ENCODE measurements around the gene RNF5. TPM values are rescaled to one million over a fixed set of nuclear protein-coding genes. Genes with fewer than 3 reads are reported as not detected.
"Not testable (repeated sequence)": the region's sequence is repeated elsewhere in the genome, so short reads cannot be mapped to it uniquely, and the experiment has no call there.

The RNF5 gene
- total RNA-seq, 1 donor = 43.5 TPM

DNA sequence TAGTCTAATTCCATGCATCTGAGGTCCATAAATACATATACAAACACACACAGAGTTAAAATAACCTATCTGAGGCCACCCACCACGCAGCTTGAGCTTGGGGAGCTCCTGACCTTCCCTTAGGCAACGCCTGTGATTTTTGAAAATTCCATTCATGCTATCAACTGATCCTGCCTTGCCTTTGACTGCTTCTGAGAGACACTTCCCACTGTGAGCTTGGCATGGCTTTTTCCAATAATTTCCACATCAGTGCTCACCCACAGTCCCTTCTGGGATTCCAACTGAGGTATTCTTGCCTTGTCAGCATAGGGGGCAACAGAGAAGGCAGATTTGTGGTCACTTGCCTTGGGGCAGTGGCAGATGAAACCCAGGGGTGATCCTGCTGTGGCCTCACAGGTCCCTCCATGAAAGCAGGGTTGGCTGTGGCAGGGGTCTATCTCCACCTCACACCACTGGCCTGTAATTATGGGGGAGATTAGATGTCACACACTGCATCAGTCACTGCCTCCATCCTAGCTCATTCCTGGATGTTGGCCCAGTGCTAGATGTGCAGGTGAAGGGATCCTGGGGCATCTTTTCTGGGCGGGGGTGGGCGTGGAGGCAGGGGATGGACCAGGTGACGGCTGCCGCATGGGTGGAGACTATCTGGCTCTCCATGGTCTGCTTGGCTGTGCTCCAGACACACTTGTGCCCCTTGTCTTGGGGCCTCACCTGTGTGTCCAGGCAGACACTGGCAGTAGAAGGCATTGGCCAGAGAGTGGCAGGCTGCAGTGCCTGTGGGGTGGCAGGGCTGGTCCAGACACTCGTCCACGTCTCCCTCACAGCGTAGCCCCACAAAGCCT, 25.4 kb downstream of the RNF5 start:
- no peak for DNase-seq (ENCODE audit: low read depth)
- H3K4me3 ChIP-seq (ENCODE audit: low read depth, low read length) = no peak overlapping the region

DNA sequence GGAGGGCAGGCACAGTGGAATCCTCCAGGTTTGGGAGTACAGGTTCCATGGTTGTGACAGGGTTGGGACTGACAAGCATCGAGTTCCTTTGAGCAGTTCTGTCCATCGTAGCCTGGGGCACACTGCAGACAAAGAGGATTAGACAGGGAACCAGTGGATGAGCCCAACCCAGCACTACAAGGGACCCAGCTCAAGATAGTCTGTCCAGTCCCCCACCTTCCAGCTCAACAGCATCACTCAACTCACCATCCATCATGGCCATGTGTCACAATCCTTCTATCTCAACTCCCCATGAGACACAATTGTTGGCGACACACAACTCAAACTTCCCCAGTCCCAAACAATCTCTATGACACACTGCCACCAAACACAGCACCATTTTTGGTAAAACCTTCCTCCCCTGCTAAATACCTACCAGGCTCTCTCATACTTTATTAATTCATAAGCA, 26.1 kb downstream of the RNF5 start:
- H3K4me3 ChIP-seq (ENCODE audit: low read depth, low read length) = no peak overlapping the region
- no peak for DNase-seq (ENCODE audit: low read depth)
- TF ChIP-seq, protein P1, sequence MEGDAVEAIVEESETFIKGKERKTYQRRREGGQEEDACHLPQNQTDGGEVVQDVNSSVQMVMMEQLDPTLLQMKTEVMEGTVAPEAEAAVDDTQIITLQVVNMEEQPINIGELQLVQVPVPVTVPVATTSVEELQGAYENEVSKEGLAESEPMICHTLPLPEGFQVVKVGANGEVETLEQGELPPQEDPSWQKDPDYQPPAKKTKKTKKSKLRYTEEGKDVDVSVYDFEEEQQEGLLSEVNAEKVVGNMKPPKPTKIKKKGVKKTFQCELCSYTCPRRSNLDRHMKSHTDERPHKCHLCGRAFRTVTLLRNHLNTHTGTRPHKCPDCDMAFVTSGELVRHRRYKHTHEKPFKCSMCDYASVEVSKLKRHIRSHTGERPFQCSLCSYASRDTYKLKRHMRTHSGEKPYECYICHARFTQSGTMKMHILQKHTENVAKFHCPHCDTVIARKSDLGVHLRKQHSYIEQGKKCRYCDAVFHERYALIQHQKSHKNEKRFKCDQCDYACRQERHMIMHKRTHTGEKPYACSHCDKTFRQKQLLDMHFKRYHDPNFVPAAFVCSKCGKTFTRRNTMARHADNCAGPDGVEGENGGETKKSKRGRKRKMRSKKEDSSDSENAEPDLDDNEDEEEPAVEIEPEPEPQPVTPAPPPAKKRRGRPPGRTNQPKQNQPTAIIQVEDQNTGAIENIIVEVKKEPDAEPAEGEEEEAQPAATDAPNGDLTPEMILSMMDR (IDR thresholded peaks at IDR 0.05; ENCODE audit: insufficient read depth, low read length) = no peak

More for the DNA sequence above, 25.4 kb downstream of the RNF5 start:
- TF ChIP-seq, protein P1 (IDR thresholded peaks at IDR 0.05; ENCODE audit: insufficient read depth, low read length) = no peak

DNA sequence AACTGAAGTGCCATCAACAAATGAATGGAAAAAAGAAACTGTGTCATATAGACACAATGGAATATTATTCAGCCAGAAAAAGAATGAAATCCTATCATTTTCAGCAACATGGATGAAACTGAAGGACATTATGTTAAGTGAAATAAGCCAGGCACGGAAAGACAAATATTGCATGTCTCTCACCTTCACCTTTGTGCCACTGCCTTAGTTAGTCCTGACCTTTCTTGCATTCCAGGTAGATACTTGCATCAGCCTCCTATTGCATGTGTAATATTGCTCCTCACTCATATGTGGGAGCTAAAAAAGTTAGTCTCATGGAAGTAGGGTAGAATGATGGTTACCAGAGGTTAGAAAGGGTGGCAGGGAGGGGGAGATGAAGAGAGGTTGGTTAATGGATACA, 30.8 kb downstream of the RNF5 start:
- TF ChIP-seq, protein P1 (IDR thresholded peaks at IDR 0.05; ENCODE audit: insufficient read depth, low read length) = no peak
- H3K4me3 ChIP-seq (ENCODE audit: low read depth, low read length) = no peak overlapping the region
- DNase-seq (ENCODE audit: low read depth) = no peak

DNA sequence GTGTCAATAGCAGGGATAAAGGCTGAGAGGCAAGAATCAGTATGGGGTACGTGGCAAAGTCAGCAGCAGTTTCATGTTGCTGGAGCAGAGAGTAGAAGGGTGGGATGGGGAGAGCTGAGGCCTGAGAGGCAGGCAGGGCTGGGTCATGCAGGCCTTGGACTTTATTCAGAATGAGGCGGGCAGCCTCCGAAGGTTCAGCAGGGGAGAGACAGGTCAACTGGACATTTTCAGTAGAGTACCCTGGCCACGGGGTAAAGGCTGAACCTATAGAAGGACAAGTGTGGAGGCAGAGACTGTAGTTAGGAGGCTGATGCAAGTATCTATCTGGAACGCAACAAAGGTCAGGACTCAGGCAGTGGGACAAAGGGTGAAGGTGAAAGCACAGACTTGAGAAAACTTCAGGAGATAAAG, 32.0 kb downstream of the RNF5 start:
- no peak for DNase-seq (ENCODE audit: low read depth)
- no peak overlapping the region for H3K4me3 ChIP-seq (ENCODE audit: low read depth, low read length)
- TF ChIP-seq, protein P1 (IDR thresholded peaks at IDR 0.05; ENCODE audit: insufficient read depth, low read length) = no peak

DNA sequence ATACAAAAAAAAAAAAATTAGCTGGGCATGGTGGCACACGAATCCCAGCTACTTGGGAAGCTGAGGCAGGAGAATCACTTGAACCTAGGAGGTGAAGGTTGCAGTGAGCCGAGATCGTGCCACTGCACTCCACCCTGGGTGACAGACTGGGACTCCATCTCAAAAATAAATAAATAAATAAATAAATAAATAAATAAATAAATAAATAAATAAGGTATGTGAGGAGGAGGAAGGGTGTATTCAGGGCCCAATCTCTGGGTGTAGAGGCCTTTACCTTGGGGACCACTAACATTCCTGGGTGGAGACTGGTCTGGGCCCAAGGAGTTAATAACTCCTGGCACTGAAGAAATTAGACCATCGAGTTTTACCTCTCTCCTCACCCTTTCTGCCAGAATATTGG, 33.2 kb downstream of the RNF5 start:
- H3K4me3 ChIP-seq (ENCODE audit: low read depth, low read length); DNase-seq (ENCODE audit: low read depth): not testable (repeated sequence)

DNA sequence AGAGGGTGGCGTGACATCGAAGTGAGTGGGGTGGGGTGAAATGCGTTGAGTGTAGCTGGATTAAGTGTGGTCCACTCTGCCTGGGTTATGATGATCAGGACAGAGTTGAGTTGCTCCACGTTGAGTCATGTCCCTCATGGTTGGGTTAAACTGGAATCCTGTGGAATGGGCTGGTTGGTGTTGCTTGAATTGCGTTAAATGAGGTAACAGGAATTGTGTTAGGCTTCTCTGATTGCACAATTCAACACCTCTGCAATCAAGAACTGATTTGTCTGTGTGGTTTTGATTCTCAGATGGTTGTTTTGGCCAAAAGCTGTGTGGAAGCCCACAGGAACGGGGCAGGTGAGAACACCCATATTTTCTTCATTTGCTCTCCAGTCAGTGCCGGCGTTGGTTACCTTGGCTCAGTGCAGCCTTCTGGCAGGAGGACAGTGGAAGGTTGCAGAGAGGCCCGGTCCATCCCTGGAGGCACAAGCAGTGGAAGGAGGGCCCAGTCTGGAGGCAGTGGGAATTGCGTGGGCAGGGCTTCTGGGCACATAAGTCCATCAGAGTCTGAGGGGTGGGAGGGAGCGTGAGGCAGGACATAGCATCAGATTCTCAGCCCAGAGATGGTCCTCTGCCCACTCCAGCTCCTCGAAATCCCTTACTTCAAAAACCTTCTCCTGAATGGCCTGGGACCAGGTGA, 34.0 kb downstream of the RNF5 start:
- TF ChIP-seq, protein P1 (IDR thresholded peaks at IDR 0.05; ENCODE audit: insufficient read depth, low read length) = no peak
- H3K4me3 ChIP-seq (ENCODE audit: low read depth, low read length) = no peak overlapping the region
- no peak for DNase-seq (ENCODE audit: low read depth)

DNA sequence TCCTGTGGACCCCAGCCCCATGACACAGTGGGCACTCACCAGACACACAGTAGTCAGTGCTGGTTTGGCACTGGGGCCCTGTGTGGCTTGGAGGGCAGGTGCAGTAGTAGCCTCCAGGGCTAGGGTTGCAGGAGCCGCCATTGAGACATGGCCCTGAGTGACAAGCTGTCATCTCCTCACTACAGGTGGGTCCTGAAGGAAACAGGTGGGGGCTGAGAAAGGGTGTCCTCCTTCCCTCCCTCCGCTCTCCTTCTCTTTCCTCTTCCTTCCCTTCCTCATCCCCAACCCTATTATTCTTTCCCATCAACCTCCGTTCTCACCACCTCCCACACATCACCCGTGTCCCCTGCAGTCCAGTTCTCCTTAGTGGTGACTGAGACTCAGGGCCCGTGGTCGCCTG, 35.4 kb downstream of the RNF5 start:
- TF ChIP-seq, protein P1 (IDR thresholded peaks at IDR 0.05; ENCODE audit: insufficient read depth, low read length) = no peak
- H3K4me3 ChIP-seq (ENCODE audit: low read depth, low read length) = no peak overlapping the region
- no peak for DNase-seq (ENCODE audit: low read depth)

All from fibroblast of the aortic adventitia (primary cell).